K562 (cell line): Measurements from ENCODE around the gene E2F3. TPM values are rescaled to one million over a fixed set of nuclear protein-coding genes. Genes with fewer than 3 reads are reported as not detected.

Source experiments
- ATF4 ChIP-seq: fragments of 450-650 bp; formaldehyde crosslinking; IDR thresholded peaks from 2 replicates; pipeline ENCODE4 v1.4.0; 2022; ENCODE audit warnings: mild to moderate bottlenecking, moderate library complexity
- CBX1 ChIP-seq: sonication (generic); IDR thresholded peaks from 2 replicates; pipeline ENCODE4 v1.6.1; 2016; ENCODE audit warnings: antibody characterized with exemption, low read depth, mild to moderate bottlenecking
- DMBX1 ChIP-seq: fragments of 250-450 bp; sonication (Bioruptor Pico); IDR thresholded peaks from 2 replicates; pipeline ENCODE4 v1.8.0; 2022; ENCODE audit warnings: inconsistent platforms, mild to moderate bottlenecking, moderate library complexity, borderline replicate concordance
- KDM5B ChIP-seq: fragments of 200-600 bp; sonication (generic); IDR thresholded peaks from 2 replicates; pipeline ENCODE4 v1.6.1; 2012; ENCODE audit warnings: low read depth, mild to moderate bottlenecking, moderate library complexity, low read length, control low read depth, inconsistent platforms; ENCODE audit not compliant: insufficient replicate concordance
- MAZ ChIP-seq, 2 experiments: fragments of 450-650 bp in 1 of 2; sonication (generic) in 1 of 2; formaldehyde crosslinking; IDR thresholded peaks in 1 of 2; conservative IDR thresholded peaks in 1 of 2; 2 replicates each; pipeline versions ENCODE4 v1.4.0 to v1.5.0; 2020; ENCODE audit warnings: mild to moderate bottlenecking in 1 of 2, missing genetic modification reagents in 1 of 2
- MYC ChIP-seq, 2 experiments: fragments of 250-450 bp in 1 of 2; sonication (Bioruptor Pico) in 1 of 2; IDR thresholded peaks; 2 replicates each; pipeline versions ENCODE4 v1.5.1 to v1.6.1; 2012 to 2021; ENCODE audit warnings: low read depth in 2 of 2, borderline replicate concordance in 1 of 2, improper control_type of control experiment in 1 of 2, low read length in 1 of 2, mild to moderate bottlenecking in 1 of 2, moderate library complexity in 1 of 2
- PHF8 ChIP-seq: fragments of 200-600 bp; sonication (generic); IDR thresholded peaks from 2 replicates; pipeline ENCODE4 v1.6.1; 2012; ENCODE audit warnings: mixed run types, mild to moderate bottlenecking, inconsistent platforms, low read length, moderate library complexity, borderline replicate concordance
- PRDM10 ChIP-seq: fragments of 450-650 bp; IDR thresholded peaks from 2 replicates; pipeline ENCODE4 v1.6.1; 2018; ENCODE audit not compliant: partially characterized antibody
- RCOR1 ChIP-seq, 2 experiments: IDR thresholded peaks; 2 replicates each; pipeline ENCODE4 v1.6.1; 2012; ENCODE audit warnings: low read depth in 2 of 2, low read length in 2 of 2, borderline replicate concordance in 1 of 2, improper control_type of control experiment in 1 of 2
- SIN3A ChIP-seq, 2 experiments: fragments of 150-350 bp in 1 of 2; IDR thresholded peaks; 2 replicates each; pipeline ENCODE4 v1.6.1; 2011 to 2016; ENCODE audit warnings: borderline replicate concordance in 2 of 2, low read depth in 2 of 2, low read length in 2 of 2, mild to moderate bottlenecking in 2 of 2, moderate library complexity in 2 of 2; ENCODE audit not compliant: control insufficient read depth in 1 of 2
- SMAD4 ChIP-seq: fragments of 250-450 bp; sonication (Bioruptor Pico); conservative IDR thresholded peaks from 2 replicates; pipeline ENCODE4 v1.8.0; 2021; ENCODE audit warnings: inconsistent platforms, mild to moderate bottlenecking, moderate library complexity
- SUPT5H ChIP-seq: fragments of 450-650 bp; IDR thresholded peaks from 2 replicates; pipeline ENCODE4 v1.6.1; 2016
- TAF7 ChIP-seq: fragments of 450-650 bp; IDR thresholded peaks from 2 replicates; pipeline ENCODE4 v1.6.1; 2016; ENCODE audit warnings: missing genetic modification characterization, missing compliant biosample characterization
- TFAP4 ChIP-seq: sonication (generic); formaldehyde crosslinking; IDR thresholded peaks from 2 replicates; pipeline ENCODE4 v1.8.0; 2022; ENCODE audit warnings: missing genetic modification reagents, mild to moderate bottlenecking, moderate library complexity, borderline replicate concordance
- ZBTB1 ChIP-seq: sonication (generic); formaldehyde crosslinking; IDR thresholded peaks from 2 replicates; pipeline ENCODE4 v1.8.1; 2023; ENCODE audit warnings: missing genetic modification reagents, low read depth, mild to moderate bottlenecking, borderline replicate concordance
- ZNF639 ChIP-seq, 2 experiments: fragments of 200-800 bp in 1 of 2; sonication (Bioruptor generic) in 1 of 2; sonication (generic) in 1 of 2; formaldehyde crosslinking in 1 of 2; IDR thresholded peaks in 1 of 2; conservative IDR thresholded peaks in 1 of 2; 2 replicates each; pipeline versions ENCODE4 v1.5.0 to v1.6.1; 2016 to 2020; ENCODE audit warnings: missing compliant biosample characterization in 1 of 2, missing genetic modification characterization in 1 of 2, missing genetic modification reagents in 1 of 2
- polyA plus RNA-seq, 8 experiments: library from polyadenylated mRNA; depleted of rRNA in 4 of 8; stranded (reverse) in 5 of 8; unstranded in 3 of 8; fragments of >200 nt; fragmentation: Nextera tagmentation in 2 of 8; fragmentation: Illumina TruSeq in 1 of 8; extraction: Ambion mirVana in 2 of 8; extraction: Trizol in 1 of 8; gene quantifications; 2 replicates each; pipeline versions ENCODE4 v1.2.1 to v1.2.3, GENCODE V29; 2011 to 2014; ENCODE audit warnings: inconsistent platforms in 1 of 8, missing spikeins in 1 of 8
- total RNA-seq, 7 experiments: library from RNA; depleted of rRNA in 6 of 7; stranded (reverse); fragments of >200 nt in 6 of 7; fragmentation: Illumina TruSeq in 2 of 7; extraction: Trizol in 2 of 7; gene quantifications; 2 replicates each; pipeline versions ENCODE4 v1.2.1 to v1.2.3, GENCODE V29; 2011 to 2021; ENCODE audit warnings: low replicate concordance in 1 of 7

E2F3 gene
- total and polyA plus RNA-seq, 9 of the 15 experiments (the other 6 are each of a cell fraction or from before 2014, with no cell fraction given) = 11.1 to 44.7 (median 27.2) TPM

- TF ChIP-seq SMAD4 (CRISPR knock-in tag) (0 out of 2 replicates have a peak, but pooled peaks have one; percentile 7), RCOR1 (IDR thresholded peaks at IDR 0.05; ENCODE audit: borderline replicate concordance in 1 of 2, low read depth in 2 of 2, low read length in 2 of 2) (peak; percentile 36 to 51; a peak in 1 of 4 replicates), PRDM10 (peak; percentile 60), ZNF639 (CRISPR knock-in tag; conservative IDR thresholded peaks at IDR 0.05 in 1 of 2, IDR thresholded peaks at IDR 0.05 in 1 of 2) (peak in 1 of 2 experiments; percentile 73; a peak in 1 of 4 replicates), ATF4 (CRISPR knock-in tag) (0 out of 2 replicates have a peak, but pooled peaks have one; percentile 22), MAZ (CRISPR knock-in tag; conservative IDR thresholded peaks at IDR 0.05 in 1 of 2, IDR thresholded peaks at IDR 0.05 in 1 of 2) (peak in 1 of 2 experiments; percentile 5; a peak in 1 of 4 replicates), SUPT5H (peak; percentile 73), KDM5B (peak; percentile 64), TFAP4 (no peak), DMBX1 (CRISPR knock-in tag) (0 out of 2 replicates have a peak, but pooled peaks have one; percentile 43), CBX1 (peak; percentile 76), TAF7 (peak; percentile 89), MYC (IDR thresholded peaks at IDR 0.05; ENCODE audit: low read depth, low read length) (peak; percentile 61; the same call in 1 of the 2 replicates), MYC (CRISPR knock-in tag; IDR thresholded peaks at IDR 0.05; ENCODE audit: borderline replicate concordance, low read depth) (no peak), PHF8 (peak; percentile 38; the same call in 1 of the 2 replicates), ZBTB1 (CRISPR knock-in tag) (0 out of 2 replicates have a peak, but pooled peaks have one; percentile 11), SIN3A (IDR thresholded peaks at IDR 0.05; ENCODE audit: borderline replicate concordance in 2 of 2, control insufficient read depth in 1 of 2, low read depth in 2 of 2, low read length in 2 of 2) (peak in 1 of 2 experiments; percentile 56; a peak in 2 of 4 replicates)
These were observed 2.3 kb downstream of the E2F3 start (continued) for GRCh38 chr6:20403766-20404640.
